ENCODE results near the gene NANOS1. TPM values are rescaled to one million over a fixed set of nuclear protein-coding genes. Genes with fewer than 3 reads are reported as not detected.
A peak's percentile ranks its signal among the peaks of the same experiment; 100 is the strongest.

The NANOS1 gene
- total RNA-seq, 1 experiment from 2014 or later, result 18.0 TPM

DNA sequence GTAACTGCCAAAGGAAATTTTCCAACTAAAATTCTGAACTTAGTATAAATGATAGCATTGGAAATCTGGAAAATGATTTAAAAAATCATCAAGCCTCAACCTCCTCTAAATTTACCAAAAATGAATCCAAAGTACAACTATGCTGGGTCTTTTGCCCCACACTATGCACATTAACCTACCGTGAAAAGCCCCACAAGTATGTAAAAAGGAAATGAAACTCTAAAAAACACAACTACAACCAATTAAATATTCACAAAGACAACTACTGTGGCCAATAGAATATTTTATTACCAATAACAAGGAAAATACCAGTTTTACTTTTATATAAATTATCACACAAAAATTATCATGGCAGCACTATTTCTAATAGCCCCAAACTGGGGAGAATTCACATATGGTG, 31.8 kb downstream of the NANOS1 start:
- TF ChIP-seq REST (IDR thresholded peaks at IDR 0.05; ENCODE audit: insufficient read depth in 1 of 2, low read depth in 2 of 2, low read length in 1 of 2) (no peak), TCF7L2 (IDR thresholded peaks at IDR 0.05; ENCODE audit: low read depth, low read length) (no peak), POLR2AphosphoS5 (IDR thresholded peaks at IDR 0.05; ENCODE audit: low read depth, low read length) (no peak), SIN3A (IDR thresholded peaks at IDR 0.05; ENCODE audit: borderline replicate concordance, insufficient read depth, low read depth, low read length) (no peak)
- Histone ChIP-seq H3K27me3 (ENCODE audit: control insufficient read depth, insufficient read depth, low read length) (no peaks in the 10 kb centered on the region), H3K4me3 (ENCODE audit: low read depth in 2 of 2, low read length in 2 of 2) (no peak overlapping the region), H3K27ac (ENCODE audit: low read length) (no peak overlapping the region), H3K4me1 (ENCODE audit: control insufficient read depth, insufficient read depth, low read length) (no peaks in the 10 kb centered on the region), H3K36me3 (ENCODE audit: control insufficient read depth, insufficient read depth, low read length) (peaks cover 82% of the 10 kb centered on the region), H3K9me3 (ENCODE audit: control insufficient read depth, insufficient read depth, low read depth, low read length) (no peaks in the 10 kb centered on the region)
- in situ Hi-C loops (cut with HindIII; ENCODE audit: low pct_unique_long_range_greater_than_20kb, low sequenced_read_pairs), result no loop called here
- intact Hi-C loops (cut with micrococcal nuclease; ENCODE audit: unreplicated experiment), result no loop called here
- POLR2A ChIA-PET, result no interaction called here
- no TSS peak for BruUV-seq (replicated peaks)
- no peak for ATAC-seq
- DNase-seq (ENCODE audit: low read depth, low spot score), result no peak
- CTCF ChIA-PET, result no interaction called here

- H3K9me3 ChIP-seq (ENCODE audit: control insufficient read depth, insufficient read depth, low read depth, low read length), result no peaks in the 10 kb centered on the region
- ATAC-seq (no peak; the same call in 1 of the 2 replicates), DNase-seq (ENCODE audit: low read depth, low spot score) (no peak)
- TF ChIP-seq POLR2AphosphoS5 (IDR thresholded peaks at IDR 0.05; ENCODE audit: low read depth, low read length) (0 out of 2 replicates have a peak, but pooled peaks have one; percentile 4), SIN3A (IDR thresholded peaks at IDR 0.05; ENCODE audit: borderline replicate concordance, insufficient read depth, low read depth, low read length) (no peak)
- BruUV-seq (replicated peaks), result no TSS peak
- peaks cover 76% of the 10 kb centered on the region for H3K36me3 ChIP-seq (ENCODE audit: control insufficient read depth, insufficient read depth, low read length)
- H3K4me1 ChIP-seq (ENCODE audit: control insufficient read depth, insufficient read depth, low read length), result no peaks in the 10 kb centered on the region
- ChIA-PET POLR2A (no interaction called here), CTCF (no interaction called here)
- no peak overlapping the region for H3K4me3 ChIP-seq (ENCODE audit: low read depth in 2 of 2, low read length in 2 of 2)
- intact Hi-C loops (cut with micrococcal nuclease; ENCODE audit: unreplicated experiment), result no loop called here
- no peaks in the 10 kb centered on the region for H3K27me3 ChIP-seq (ENCODE audit: control insufficient read depth, insufficient read depth, low read length)
- H3K27ac ChIP-seq (ENCODE audit: low read length), result no peak overlapping the region
- in situ Hi-C loops (cut with HindIII; ENCODE audit: low pct_unique_long_range_greater_than_20kb, low sequenced_read_pairs), result no loop called here
These were observed 32.4 kb downstream of the NANOS1 start for GRCh38 chr10:119061926-119062325.

DNA sequence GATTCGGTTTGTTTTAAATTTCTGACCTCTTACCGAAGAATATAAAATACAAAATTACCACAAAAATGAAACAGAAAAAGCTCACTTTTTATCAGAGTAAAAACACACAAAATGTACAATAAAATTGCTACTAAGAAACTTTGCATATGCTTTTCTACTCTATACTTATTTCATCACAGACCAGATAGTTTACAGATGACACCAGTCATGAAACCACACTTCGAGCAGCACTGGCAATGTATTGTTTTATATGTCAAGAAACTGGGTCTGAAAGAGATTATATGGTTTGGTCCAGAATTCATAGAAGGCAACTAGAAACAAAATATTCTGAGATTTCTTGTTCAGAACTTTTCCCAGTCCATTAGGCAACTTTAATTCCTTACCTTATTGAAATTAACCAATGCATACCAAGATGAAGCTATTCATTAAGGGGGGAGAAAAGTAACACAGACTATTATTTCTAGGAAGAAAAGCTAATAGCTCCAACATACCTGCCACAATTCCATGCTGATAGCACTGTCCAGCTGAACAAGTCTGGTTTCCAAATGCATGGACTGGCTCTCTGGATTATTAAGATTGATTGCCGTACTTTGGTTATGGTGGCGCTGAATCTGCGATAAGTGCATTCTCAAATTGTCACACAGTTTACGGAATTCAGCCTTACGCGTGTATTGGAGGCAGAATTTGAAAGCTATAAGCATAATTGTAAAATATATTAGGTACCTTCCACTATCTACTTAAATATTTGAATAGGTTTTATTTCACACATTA, 41.1 kb downstream of the NANOS1 start:
- ATAC-seq, result no peak
- TF ChIP-seq TCF7L2 (IDR thresholded peaks at IDR 0.05; ENCODE audit: low read depth, low read length) (no peak), REST (IDR thresholded peaks at IDR 0.05; ENCODE audit: insufficient read depth in 1 of 2, low read depth in 2 of 2, low read length in 1 of 2) (no peak), SIN3A (IDR thresholded peaks at IDR 0.05; ENCODE audit: borderline replicate concordance, insufficient read depth, low read depth, low read length) (no peak), POLR2AphosphoS5 (IDR thresholded peaks at IDR 0.05; ENCODE audit: low read depth, low read length) (no peak; the same call in 1 of the 2 replicates)
- TF ChIP-seq, protein P1, sequence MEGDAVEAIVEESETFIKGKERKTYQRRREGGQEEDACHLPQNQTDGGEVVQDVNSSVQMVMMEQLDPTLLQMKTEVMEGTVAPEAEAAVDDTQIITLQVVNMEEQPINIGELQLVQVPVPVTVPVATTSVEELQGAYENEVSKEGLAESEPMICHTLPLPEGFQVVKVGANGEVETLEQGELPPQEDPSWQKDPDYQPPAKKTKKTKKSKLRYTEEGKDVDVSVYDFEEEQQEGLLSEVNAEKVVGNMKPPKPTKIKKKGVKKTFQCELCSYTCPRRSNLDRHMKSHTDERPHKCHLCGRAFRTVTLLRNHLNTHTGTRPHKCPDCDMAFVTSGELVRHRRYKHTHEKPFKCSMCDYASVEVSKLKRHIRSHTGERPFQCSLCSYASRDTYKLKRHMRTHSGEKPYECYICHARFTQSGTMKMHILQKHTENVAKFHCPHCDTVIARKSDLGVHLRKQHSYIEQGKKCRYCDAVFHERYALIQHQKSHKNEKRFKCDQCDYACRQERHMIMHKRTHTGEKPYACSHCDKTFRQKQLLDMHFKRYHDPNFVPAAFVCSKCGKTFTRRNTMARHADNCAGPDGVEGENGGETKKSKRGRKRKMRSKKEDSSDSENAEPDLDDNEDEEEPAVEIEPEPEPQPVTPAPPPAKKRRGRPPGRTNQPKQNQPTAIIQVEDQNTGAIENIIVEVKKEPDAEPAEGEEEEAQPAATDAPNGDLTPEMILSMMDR (IDR thresholded peaks at IDR 0.05), result no peak
- Histone ChIP-seq H3K27me3 (ENCODE audit: control insufficient read depth, insufficient read depth, low read length) (no peaks in the 10 kb centered on the region), H3K27ac (ENCODE audit: low read length) (no peak overlapping the region), H3K36me3 (ENCODE audit: control insufficient read depth, insufficient read depth, low read length) (peaks cover 50% of the 10 kb centered on the region), H3K4me3 (ENCODE audit: low read depth in 2 of 2, low read length in 2 of 2) (no peak overlapping the region), H3K9me3 (ENCODE audit: control insufficient read depth, insufficient read depth, low read depth, low read length) (no peaks in the 10 kb centered on the region), H3K4me1 (ENCODE audit: control insufficient read depth, insufficient read depth, low read length) (peaks cover 14% of the 10 kb centered on the region; the same call in 1 of the 2 replicates)
- DNase-seq (ENCODE audit: low read depth, low spot score), result no peak
- ChIA-PET POLR2A (no interaction called here), CTCF (no interaction called here)
- BruUV-seq (replicated peaks), result no TSS peak
- in situ Hi-C loops (cut with HindIII; ENCODE audit: low pct_unique_long_range_greater_than_20kb, low sequenced_read_pairs) (no loop called here), intact Hi-C loops (cut with micrococcal nuclease; ENCODE audit: unreplicated experiment) (no loop called here)
